ENCODE results near the gene YEATS2.

DNA sequence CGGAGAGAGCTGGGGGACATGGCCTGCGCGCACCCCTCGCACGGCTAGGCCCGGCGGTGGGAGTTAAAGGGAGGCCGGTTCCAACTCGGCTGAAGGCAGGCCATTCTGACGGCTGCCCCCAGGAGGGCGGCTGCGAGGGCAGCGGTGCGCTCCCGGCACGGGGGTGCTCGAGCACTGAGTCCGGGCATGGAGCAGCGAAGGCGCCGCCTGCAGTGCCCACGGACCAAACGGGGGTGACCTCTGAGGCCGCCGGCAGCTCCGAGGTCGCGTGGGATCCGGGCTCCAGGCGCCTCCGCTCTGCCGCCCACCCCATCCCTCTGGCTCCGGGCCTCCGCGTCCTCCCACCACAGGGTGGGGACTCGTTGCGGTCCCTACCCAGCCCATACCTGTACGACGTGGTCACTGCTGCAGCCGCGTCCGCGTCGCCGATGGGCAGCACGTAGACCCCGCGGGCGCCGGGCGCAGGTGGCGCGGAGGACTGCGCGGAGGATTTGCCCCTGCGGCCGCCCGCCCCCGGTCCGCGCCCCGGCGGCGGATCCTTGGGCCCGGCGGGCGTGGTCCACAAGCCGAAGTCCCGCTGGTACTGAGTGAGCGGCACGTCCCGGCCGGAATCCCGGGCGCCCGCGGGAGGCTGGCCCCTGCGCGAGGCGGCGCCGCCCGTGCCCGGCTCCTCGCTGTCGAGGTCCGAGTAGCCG lies 127.3 kb downstream of the YEATS2 start:
- TF ChIP-seq POLR2A (IDR thresholded peaks at IDR 0.05; ENCODE audit: low read length) (no peak), GATA1 (IDR thresholded peaks at IDR 0.05; ENCODE audit: low read depth, low read length) (no peak)
